ENCODE measurements around the gene PLIN3. TPM values are rescaled to one million over a fixed set of nuclear protein-coding genes. Genes with fewer than 3 reads are reported as not detected.

PLIN3 gene
- total RNA-seq, 2 donors from 2014 or later, result 80.0 to 80.9 TPM

DNA sequence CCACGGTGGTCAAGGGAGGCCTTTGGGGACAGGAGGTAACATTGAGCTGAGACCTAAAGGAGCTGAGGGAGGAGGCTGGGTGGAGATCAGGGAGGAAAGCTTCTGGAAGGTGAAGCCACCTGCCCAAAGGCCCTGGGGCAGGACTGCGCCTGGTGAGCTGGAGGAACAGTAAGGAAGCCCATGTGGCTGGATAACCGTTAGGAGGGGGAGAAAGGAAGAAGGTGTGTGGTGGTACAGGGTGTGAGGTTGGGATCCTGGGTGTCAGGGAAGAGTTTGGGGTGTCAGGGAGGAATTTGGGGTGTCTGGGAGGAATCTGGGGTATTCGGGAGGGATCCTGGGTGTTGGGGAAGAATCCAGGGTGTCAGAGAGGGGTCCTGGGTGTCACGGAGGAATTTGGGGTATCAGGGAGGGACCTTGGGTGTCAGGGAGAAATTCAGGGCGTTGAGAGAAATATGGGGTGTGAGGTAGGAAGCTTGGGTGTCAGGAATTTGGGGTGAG is 36.6 kb downstream of the PLIN3 start:
- Mint-ChIP-seq H3K4me1 (no peaks in the 10 kb centered on the region), H3K4me3 (peak overlapping the region; percentile 52), H3K27ac (no peak overlapping the region), H3K36me3 (ENCODE audit: low read depth) (no peaks in the 10 kb centered on the region), H3K9me3 (peaks cover 4% of the 10 kb centered on the region), H3K27me3 (ENCODE audit: insufficient read depth) (peaks cover 19% of the 10 kb centered on the region)
- TF ChIP-seq, protein P1, sequence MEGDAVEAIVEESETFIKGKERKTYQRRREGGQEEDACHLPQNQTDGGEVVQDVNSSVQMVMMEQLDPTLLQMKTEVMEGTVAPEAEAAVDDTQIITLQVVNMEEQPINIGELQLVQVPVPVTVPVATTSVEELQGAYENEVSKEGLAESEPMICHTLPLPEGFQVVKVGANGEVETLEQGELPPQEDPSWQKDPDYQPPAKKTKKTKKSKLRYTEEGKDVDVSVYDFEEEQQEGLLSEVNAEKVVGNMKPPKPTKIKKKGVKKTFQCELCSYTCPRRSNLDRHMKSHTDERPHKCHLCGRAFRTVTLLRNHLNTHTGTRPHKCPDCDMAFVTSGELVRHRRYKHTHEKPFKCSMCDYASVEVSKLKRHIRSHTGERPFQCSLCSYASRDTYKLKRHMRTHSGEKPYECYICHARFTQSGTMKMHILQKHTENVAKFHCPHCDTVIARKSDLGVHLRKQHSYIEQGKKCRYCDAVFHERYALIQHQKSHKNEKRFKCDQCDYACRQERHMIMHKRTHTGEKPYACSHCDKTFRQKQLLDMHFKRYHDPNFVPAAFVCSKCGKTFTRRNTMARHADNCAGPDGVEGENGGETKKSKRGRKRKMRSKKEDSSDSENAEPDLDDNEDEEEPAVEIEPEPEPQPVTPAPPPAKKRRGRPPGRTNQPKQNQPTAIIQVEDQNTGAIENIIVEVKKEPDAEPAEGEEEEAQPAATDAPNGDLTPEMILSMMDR (conservative IDR thresholded peaks at IDR 0.05), result no peak
- peak overlapping the region; percentile 49 for H3K9ac ChIP-seq (ENCODE audit: extremely low read depth, low read length, poor library complexity, severe bottlenecking)
- no peaks in the 10 kb centered on the region for H3K9me3 ChIP-seq (ENCODE audit: control insufficient read depth, low read length)
- H3K27me3 ChIP-seq (ENCODE audit: control insufficient read depth, insufficient read depth, low read length, poor library complexity, severe bottlenecking), result peaks cover 9% of the 10 kb centered on the region
- 86 to 100% methylated on average over 2 to 6 of the region's 6 CpGs for WGBS, 2 experiments (ENCODE audit: insufficient coverage in 1 of 2, insufficient read length in 1 of 2)
- H3K36me3 ChIP-seq (ENCODE audit: control insufficient read depth, insufficient read depth, low read length), result no peaks in the 10 kb centered on the region
- no peaks in the 10 kb centered on the region for H3K4me1 ChIP-seq (ENCODE audit: control insufficient read depth, insufficient read depth, low read length)
- peak overlapping the region; percentile 79 for H3K4me3 ChIP-seq (ENCODE audit: low read length)
- H3K27ac ChIP-seq (ENCODE audit: low read depth, low read length), result no peak overlapping the region
- no peak for DNase-seq

DNA sequence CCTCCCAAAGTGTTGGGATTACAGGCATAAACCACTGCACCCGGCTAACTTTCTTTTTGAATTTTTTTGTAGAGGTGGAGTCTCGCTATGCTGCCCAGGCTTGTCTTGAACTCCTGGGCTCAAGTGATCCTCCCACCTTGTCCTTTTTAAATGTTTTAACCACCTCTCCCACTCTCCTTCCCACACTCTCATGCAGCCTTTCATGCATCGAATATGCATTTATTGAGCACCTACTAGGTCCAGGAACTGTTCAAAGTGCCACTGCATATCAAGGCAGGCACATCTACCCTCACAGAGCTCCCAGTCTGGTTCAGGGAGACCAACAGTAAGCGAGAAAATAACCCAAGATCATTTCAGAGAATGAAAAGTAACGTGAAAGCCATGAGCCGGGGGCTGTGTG is 37.1 kb downstream of the PLIN3 start:
- Mint-ChIP-seq H3K27ac (no peak overlapping the region), H3K9me3 (peaks cover 4% of the 10 kb centered on the region), H3K36me3 (ENCODE audit: low read depth) (no peaks in the 10 kb centered on the region), H3K4me1 (no peaks in the 10 kb centered on the region), H3K4me3 (peak overlapping the region; percentile 52), H3K27me3 (ENCODE audit: insufficient read depth) (peaks cover 19% of the 10 kb centered on the region)
- TF ChIP-seq, protein P1 (conservative IDR thresholded peaks at IDR 0.05), result no peak
- DNase-seq, result no peak
- H3K4me1 ChIP-seq (ENCODE audit: control insufficient read depth, insufficient read depth, low read length), result no peaks in the 10 kb centered on the region
- no peaks in the 10 kb centered on the region for H3K9me3 ChIP-seq (ENCODE audit: control insufficient read depth, low read length)
- 91 to 100% methylated on average over 1 to 6 of the region's 6 CpGs for WGBS, 2 experiments (ENCODE audit: insufficient coverage in 1 of 2, insufficient read length in 1 of 2)
- H3K27me3 ChIP-seq (ENCODE audit: control insufficient read depth, insufficient read depth, low read length, poor library complexity, severe bottlenecking), result peaks cover 9% of the 10 kb centered on the region
- H3K27ac ChIP-seq (ENCODE audit: low read depth, low read length), result no peak overlapping the region
- no peaks in the 10 kb centered on the region for H3K36me3 ChIP-seq (ENCODE audit: control insufficient read depth, insufficient read depth, low read length)
- H3K4me3 ChIP-seq (ENCODE audit: low read length), result no peak overlapping the region
- H3K9ac ChIP-seq (ENCODE audit: extremely low read depth, low read length, poor library complexity, severe bottlenecking), result no peak overlapping the region

DNA sequence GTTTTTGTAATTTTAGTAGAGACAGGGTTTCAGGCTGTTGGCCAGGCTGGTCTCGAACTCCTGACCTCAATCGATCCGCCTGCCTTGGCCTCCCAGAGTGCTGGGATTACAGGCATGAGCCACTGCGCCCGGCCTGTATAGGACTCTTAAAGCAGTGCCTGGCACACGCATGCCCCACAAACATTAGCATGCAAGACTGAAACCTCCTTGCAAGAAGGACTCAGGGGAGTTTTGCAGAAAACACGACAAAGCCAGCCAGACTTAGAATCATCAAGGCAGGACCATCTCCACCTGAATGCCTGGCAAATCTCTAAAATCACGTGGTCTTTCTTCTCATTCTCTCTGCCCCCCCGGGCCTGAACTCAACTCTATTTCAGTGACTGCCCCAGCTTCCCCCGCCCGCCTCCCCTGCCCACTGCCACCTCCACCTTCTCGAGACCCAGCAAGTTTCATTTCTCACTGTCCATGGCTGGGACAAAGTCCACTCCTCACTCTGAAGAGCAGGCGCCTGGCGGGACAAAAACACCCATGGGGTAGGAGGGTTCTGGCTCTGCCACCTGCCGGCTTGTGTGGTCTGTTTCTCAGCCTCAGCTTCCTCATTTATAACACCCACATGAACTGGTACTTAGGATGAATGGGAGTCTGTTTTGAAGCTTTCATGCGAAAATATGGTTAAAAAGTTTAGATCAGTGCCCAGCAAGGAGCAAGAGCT is 38.3 kb downstream of the PLIN3 start:
- no peak for DNase-seq
- TF ChIP-seq, protein P1 (conservative IDR thresholded peaks at IDR 0.05), result no peak
- no peaks in the 10 kb centered on the region for H3K9me3 ChIP-seq (ENCODE audit: control insufficient read depth, low read length)
- Mint-ChIP-seq H3K9me3 (peaks cover 4% of the 10 kb centered on the region), H3K27ac (no peak overlapping the region), H3K27me3 (ENCODE audit: insufficient read depth) (peaks cover 19% of the 10 kb centered on the region), H3K4me3 (no peak overlapping the region), H3K36me3 (ENCODE audit: low read depth) (no peaks in the 10 kb centered on the region), H3K4me1 (no peaks in the 10 kb centered on the region)
- no peaks in the 10 kb centered on the region for H3K36me3 ChIP-seq (ENCODE audit: control insufficient read depth, insufficient read depth, low read length)
- no peak overlapping the region for H3K27ac ChIP-seq (ENCODE audit: low read depth, low read length)
- H3K9ac ChIP-seq (ENCODE audit: extremely low read depth, low read length, poor library complexity, severe bottlenecking), result no peak overlapping the region
- no peak overlapping the region for H3K4me3 ChIP-seq (ENCODE audit: low read length)
- peaks cover 9% of the 10 kb centered on the region for H3K27me3 ChIP-seq (ENCODE audit: control insufficient read depth, insufficient read depth, low read length, poor library complexity, severe bottlenecking)
- H3K4me1 ChIP-seq (ENCODE audit: control insufficient read depth, insufficient read depth, low read length), result no peaks in the 10 kb centered on the region
- WGBS, 2 experiments (ENCODE audit: insufficient coverage in 1 of 2, insufficient read length in 1 of 2), result 80 to 85% methylated on average over 8 to 13 of the region's 16 CpGs
